Stomach smooth muscle (tissue), 2 donors: ENCODE results near the gene MNAT1.

Source experiments
- H3K27ac ChIP-seq: one replicate; pipeline ENCODE4 v1.7.0; 2013; ENCODE audit warnings: mild to moderate bottlenecking, low read length, inconsistent platforms
- H3K27me3 ChIP-seq, 2 donors: one replicate each; pipeline ENCODE4 v1.7.0; 2013; ENCODE audit warnings: low read length in 2 of 2; ENCODE audit not compliant: insufficient read depth in 2 of 2, control insufficient read depth in 1 of 2
- H3K36me3 ChIP-seq, 2 donors: one replicate each; pipeline ENCODE4 v1.7.0; 2013; ENCODE audit warnings: low read length in 2 of 2; ENCODE audit not compliant: control insufficient read depth in 2 of 2, insufficient read depth in 2 of 2
- H3K4me1 ChIP-seq: one replicate; pipeline ENCODE4 v1.7.0; 2013; ENCODE audit warnings: low read length; ENCODE audit not compliant: control insufficient read depth, insufficient read depth
- H3K4me3 ChIP-seq, 2 donors: one replicate each; pipeline ENCODE4 v1.7.0; 2013; ENCODE audit warnings: low read length in 2 of 2
- H3K9ac ChIP-seq, 2 donors: one replicate each; pipeline ENCODE4 v1.7.0; 2013; ENCODE audit warnings: low read length in 2 of 2, mild to moderate bottlenecking in 1 of 2
- H3K9me3 ChIP-seq, 2 donors: one replicate each; pipeline ENCODE4 v1.7.0; 2013; ENCODE audit warnings: low read length in 2 of 2; ENCODE audit not compliant: control insufficient read depth in 2 of 2
- donor health status: healthy.
- donor health status: Pancreatic carcinoma.

The MNAT1 gene

DNA sequence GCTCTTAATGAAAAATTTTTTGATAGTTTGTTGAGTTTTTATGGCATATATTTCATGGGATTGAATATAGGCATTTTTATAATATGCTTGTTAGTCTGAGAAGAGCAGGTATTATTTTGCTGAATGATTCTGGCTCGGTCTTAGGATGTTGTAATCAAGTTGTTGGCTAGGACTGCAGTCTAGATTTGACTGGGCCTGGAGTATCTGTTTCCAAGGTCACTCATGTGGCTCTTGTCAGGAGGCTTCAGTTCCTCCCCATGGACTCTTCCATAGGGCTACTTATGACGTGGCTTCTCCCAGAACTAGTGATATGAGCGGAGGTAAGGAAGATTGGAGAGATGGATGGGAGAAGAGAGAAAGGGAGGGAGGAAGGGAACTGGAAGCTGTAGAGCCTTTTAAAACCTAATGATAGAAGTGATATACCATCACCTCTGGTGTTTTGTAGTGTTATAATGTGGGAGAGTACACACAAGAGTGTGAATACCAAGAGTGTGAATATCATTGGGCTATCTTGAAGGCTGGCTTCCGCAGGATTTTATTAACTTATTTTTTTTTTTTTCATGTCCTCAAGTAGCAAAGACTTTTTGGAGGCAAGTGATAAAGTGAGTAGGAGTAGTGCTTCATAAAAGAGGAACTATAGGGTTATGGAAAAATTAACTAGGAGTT is 4.4 kb downstream of the MNAT1 start:
- Histone ChIP-seq H3K4me3 (no peak overlapping the region), H3K27ac (no peak overlapping the region), H3K36me3 (no peaks in the 10 kb centered on the region)

GRCh38 chr14:60744566-60744965 is 10.0 kb downstream of the MNAT1 start:
- Histone ChIP-seq H3K9me3 (no peaks in the 10 kb centered on the region), H3K4me3 (no peak overlapping the region), H3K4me1 (no peaks in the 10 kb centered on the region), H3K9ac (no peak overlapping the region), H3K27ac (no peak overlapping the region), H3K36me3 (no peaks in the 10 kb centered on the region), H3K27me3 (no peaks in the 10 kb centered on the region)

More for the DNA sequence above, 4.4 kb downstream of the MNAT1 start:
- Histone ChIP-seq H3K9me3 (no peaks in the 10 kb centered on the region), H3K4me1 (peaks cover 3% of the 10 kb centered on the region), H3K27me3 (no peaks in the 10 kb centered on the region), H3K9ac (no peak overlapping the region)

- H3K27me3 ChIP-seq: no peaks in the 10 kb centered on the region
- no peak overlapping the region for H3K27ac ChIP-seq
- no peak overlapping the region for H3K9ac ChIP-seq
- no peaks in the 10 kb centered on the region for H3K9me3 ChIP-seq
- no peaks in the 10 kb centered on the region for H3K4me1 ChIP-seq
- no peak overlapping the region for H3K4me3 ChIP-seq
- H3K36me3 ChIP-seq: no peaks in the 10 kb centered on the region
Observed at GRCh38 chr14:60753264-60754119, 18.9 kb downstream of the MNAT1 start.

DNA sequence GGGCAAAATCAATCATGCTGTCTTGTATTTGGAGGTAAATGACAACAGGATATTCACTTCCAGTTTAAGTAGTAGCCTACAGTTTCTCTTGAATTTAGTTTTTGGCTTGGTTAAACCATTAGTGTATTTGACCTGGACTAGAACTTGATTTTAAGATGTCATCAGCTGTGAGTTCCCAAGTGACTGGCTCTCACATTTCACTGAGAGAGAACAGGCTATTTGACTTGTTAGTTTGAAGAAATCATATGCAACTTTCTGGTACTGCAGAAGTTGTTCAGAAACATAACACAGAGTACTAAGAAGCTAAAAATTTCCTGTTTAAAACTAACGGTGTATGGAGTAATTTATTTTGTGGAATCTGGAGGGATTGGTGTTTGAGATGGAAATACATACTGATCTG is 22.3 kb downstream of the MNAT1 start:
- Histone ChIP-seq H3K4me3 (no peak overlapping the region), H3K27me3 (no peaks in the 10 kb centered on the region), H3K27ac (no peak overlapping the region), H3K36me3 (no peaks in the 10 kb centered on the region), H3K9ac (no peak overlapping the region), H3K4me1 (no peaks in the 10 kb centered on the region), H3K9me3 (no peaks in the 10 kb centered on the region)

DNA sequence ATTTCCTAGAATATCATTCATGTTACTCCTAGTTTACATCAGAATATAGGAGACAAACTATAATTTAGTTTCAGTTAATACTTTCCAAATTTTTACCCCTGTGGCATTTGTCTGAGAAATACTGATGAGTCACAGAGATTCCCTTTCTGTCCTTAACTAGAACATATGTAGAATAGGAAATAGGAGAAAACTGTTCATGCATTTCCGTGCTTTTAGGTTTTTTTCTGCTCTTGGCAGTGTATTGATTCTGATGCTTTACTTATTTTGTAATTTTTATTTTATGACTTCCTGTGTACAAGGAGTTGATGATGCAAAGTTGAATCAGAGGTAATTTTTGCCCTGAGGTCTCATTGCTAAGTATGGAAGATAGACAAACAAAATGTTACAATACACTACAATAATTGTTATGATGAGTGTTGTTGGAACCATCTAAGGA is 23.0 kb downstream of the MNAT1 start:
- H3K4me3 ChIP-seq: no peak overlapping the region
- no peaks in the 10 kb centered on the region for H3K9me3 ChIP-seq
- no peaks in the 10 kb centered on the region for H3K27me3 ChIP-seq
- H3K9ac ChIP-seq: no peak overlapping the region
- H3K4me1 ChIP-seq: no peaks in the 10 kb centered on the region
- no peak overlapping the region for H3K27ac ChIP-seq
- H3K36me3 ChIP-seq: no peaks in the 10 kb centered on the region

- Histone ChIP-seq H3K4me3 (no peak overlapping the region), H3K9me3 (no peaks in the 10 kb centered on the region), H3K27me3 (no peaks in the 10 kb centered on the region), H3K4me1 (no peaks in the 10 kb centered on the region), H3K36me3 (no peaks in the 10 kb centered on the region), H3K9ac (no peak overlapping the region), H3K27ac (no peak overlapping the region)
Observed at GRCh38 chr14:60758885-60759284, 24.3 kb downstream of the MNAT1 start.

DNA sequence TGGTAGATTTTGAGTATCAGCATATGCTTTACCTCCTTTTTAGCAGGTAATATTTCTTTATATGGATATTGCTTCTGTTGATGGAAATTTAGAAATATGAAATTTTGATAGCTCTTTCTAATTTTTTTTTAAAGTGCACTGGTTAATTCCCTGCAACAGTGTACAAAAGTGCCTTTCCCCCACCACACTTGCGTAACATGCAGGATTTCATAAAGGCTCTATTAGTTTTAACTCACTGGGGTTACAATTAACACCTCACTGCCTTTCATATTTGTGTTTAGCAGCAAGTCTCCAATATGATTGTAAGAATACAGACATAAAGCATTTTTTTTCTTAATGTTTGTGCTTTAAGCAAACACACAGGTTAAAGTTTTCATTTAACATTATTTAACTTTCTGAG is 25.6 kb downstream of the MNAT1 start:
- Histone ChIP-seq H3K27ac (no peak overlapping the region), H3K27me3 (no peaks in the 10 kb centered on the region), H3K9ac (no peak overlapping the region), H3K9me3 (no peaks in the 10 kb centered on the region), H3K4me3 (no peak overlapping the region), H3K36me3 (no peaks in the 10 kb centered on the region), H3K4me1 (no peaks in the 10 kb centered on the region)

DNA sequence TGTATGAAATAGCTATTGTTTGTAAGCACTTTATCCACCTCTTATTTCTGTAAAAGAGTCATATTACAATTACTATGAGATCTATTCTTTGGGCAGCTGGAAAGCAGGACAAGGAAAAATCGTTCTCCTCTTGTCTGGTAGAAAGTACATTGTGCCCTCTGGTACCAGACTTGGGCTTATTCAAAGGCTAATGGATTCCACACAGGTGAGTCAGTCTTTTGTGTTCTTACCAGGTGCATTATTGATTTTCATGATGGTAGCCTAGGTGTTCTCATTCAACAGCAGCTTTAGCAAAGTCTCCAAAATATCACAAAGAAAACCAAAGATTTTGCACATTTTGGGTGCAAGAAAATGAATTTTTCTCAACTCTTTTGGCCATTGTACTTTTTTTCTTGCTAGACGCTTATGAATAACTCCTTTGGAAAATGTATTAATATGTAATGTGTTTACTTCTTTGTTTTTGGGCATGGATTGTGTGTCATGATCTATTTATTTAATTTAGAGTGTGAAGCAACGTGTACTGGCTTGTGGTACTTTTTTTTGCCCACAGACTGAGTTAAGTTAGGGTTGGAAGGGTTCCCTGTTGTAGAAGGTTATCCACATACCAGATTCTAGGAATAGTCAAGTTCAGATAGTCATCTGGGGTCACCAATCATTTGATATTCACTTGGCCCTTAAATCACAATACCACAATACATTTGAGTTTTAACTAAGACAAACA is 26.2 kb downstream of the MNAT1 start:
- H3K27ac ChIP-seq: no peak overlapping the region
- no peaks in the 10 kb centered on the region for H3K36me3 ChIP-seq
- H3K9me3 ChIP-seq: no peaks in the 10 kb centered on the region
- H3K4me1 ChIP-seq: no peaks in the 10 kb centered on the region
- no peak overlapping the region for H3K4me3 ChIP-seq
- no peaks in the 10 kb centered on the region for H3K27me3 ChIP-seq
- no peak overlapping the region for H3K9ac ChIP-seq

- Histone ChIP-seq H3K9me3 (no peaks in the 10 kb centered on the region), H3K27ac (no peak overlapping the region), H3K27me3 (no peaks in the 10 kb centered on the region), H3K36me3 (no peaks in the 10 kb centered on the region), H3K4me1 (no peaks in the 10 kb centered on the region), H3K9ac (no peak overlapping the region), H3K4me3 (no peak overlapping the region)
Observed at GRCh38 chr14:60768602-60769001, 34.0 kb downstream of the MNAT1 start.

GRCh38 chr14:60771117-60771516 is 36.6 kb downstream of the MNAT1 start:
- Histone ChIP-seq H3K36me3 (no peaks in the 10 kb centered on the region), H3K9me3 (no peaks in the 10 kb centered on the region), H3K27ac (no peak overlapping the region), H3K4me1 (no peaks in the 10 kb centered on the region), H3K4me3 (no peak overlapping the region), H3K9ac (no peak overlapping the region), H3K27me3 (no peaks in the 10 kb centered on the region)
